Psoas muscle (tissue), 8 donors: Measurements from ENCODE around the gene TUBGCP6. TPM values are rescaled to one million over a fixed set of nuclear protein-coding genes. Genes with fewer than 3 reads are reported as not detected.

Experiments used
- ATAC-seq, 4 donors: fragments of 200-7000 bp; cut with Tn5 transposase; one replicate each; pipeline ENCODE4 v1.9.1; 2020; ENCODE audit warnings: moderate library complexity in 3 of 4, mild to moderate bottlenecking in 2 of 4
- DNase-seq, 2 donors: peaks; one replicate each; pipeline ENCODE4 v3.0.0-alpha.2; 2020
- H3K27ac ChIP-seq: fragments of 200-600 bp; one replicate; pipeline ENCODE4 v1.8.0; 2022
- H3K27me3 ChIP-seq, 3 donors: fragments of 200-600 bp in 1 of 3; one replicate each; pipeline versions ENCODE4 v1.6.1 to v1.8.0; 2013 to 2022; ENCODE audit warnings: low read length in 2 of 3, mild to moderate bottlenecking in 2 of 3, moderate library complexity in 1 of 3; ENCODE audit not compliant: insufficient read depth in 3 of 3
- H3K36me3 ChIP-seq, 2 donors: fragments of 200-600 bp in 1 of 2; one replicate each; pipeline versions ENCODE4 v1.6.1 to v1.8.0; 2013 to 2022; ENCODE audit warnings: low read depth in 1 of 2, mild to moderate bottlenecking in 1 of 2, moderate library complexity in 1 of 2; ENCODE audit not compliant: insufficient read depth in 1 of 2
- H3K4me1 ChIP-seq: fragments of 200-600 bp; one replicate; pipeline ENCODE4 v1.8.0; 2022
- H3K4me3 ChIP-seq: fragments of 200-600 bp; one replicate; pipeline ENCODE4 v1.8.0; 2022; ENCODE audit warnings: mild to moderate bottlenecking
- H3K9me3 ChIP-seq: fragments of 200-600 bp; one replicate; pipeline ENCODE4 v1.8.0; 2022
- CTCF ChIP-seq: fragments of 200-600 bp; IDR thresholded peaks from one replicate; pipeline ENCODE4 v1.8.0; 2022; ENCODE audit warnings: antibody characterized with exemption
- WGBS, 3 donors: extraction: QIAGEN DNeasy Blood & Tissue Kit; methylation state at CpG; one replicate each; pipeline versions ENCODE4 v1.1.6 to v1.1.7; 2013; 5-methylcytosine and 5-hydroxymethylcytosine counted together
- intact Hi-C, 2 donors: fragments of 100-400 bp; cut with DNase I; formaldehyde crosslinking; loops; one replicate each; pipeline versions ENCODE4 v1.11.0 to v1.14.2; 2022
- polyA plus RNA-seq, 3 donors: library from polyadenylated mRNA; stranded (reverse); fragments of 200-250 nt; gene quantifications; one replicate each; pipeline ENCODE4 v1.2.3, GENCODE V29; 2013
- total RNA-seq, 4 donors: library from RNA; stranded (reverse); fragmentation: NEBNext Ultra II Directional in 2 of 4; extraction: Animal tissue kit (Norgen Biotek cat#: 25700) in 2 of 4; gene quantifications; one replicate each; pipeline versions ENCODE4 v1.2.1 to v1.2.4, GENCODE V29; 2021 to 2023
- donor health status: healthy with polysubstance abuse.
- donor health status: DM: no; HTN: no; CAD: no; lungs with moderate emphysema.
- donor health status: Bipolar disorder and iron deficiency.
- donor health status: healthy.
- donor health status: DM: yes; HTN: yes; CAD: no.
- donor health status: DM: no; HTN: no; CAD: no.
- donor health status: DM: no; HTN: no; CAD: no.
- donor health status: DM: yes; HTN: yes; CAD: no.

The TUBGCP6 gene
- total and polyA plus RNA-seq, 7 donors: 9.5 to 21.8 (median 18.0) TPM

- Histone ChIP-seq H3K9me3 (no peaks in the 10 kb centered on the region), H3K4me3 (peak overlapping the region; percentile 84), H3K36me3 (peaks cover 0 to 12% of the 10 kb centered on the region in 2 donors), H3K27ac (peak overlapping the region; percentile 91), H3K4me1 (peaks cover 51% of the 10 kb centered on the region), H3K27me3 (no peaks in the 10 kb centered on the region)
- intact Hi-C loops: no loop called here
- no peak for ATAC-seq
- no peak for DNase-seq
- WGBS, 3 donors: 19 to 35% (median 20%) methylated on average over 9 to 11 of the region's 11 CpGs
- TF ChIP-seq CTCF: no peak
These were observed 15.6 kb upstream of the TUBGCP6 start for GRCh38 chr22:50260434-50260800.

- intact Hi-C loops: loop anchor here in 1 of 2 donors (10.0 kb wide), 1 partner anchor 245 kb away; the partner anchor contains the start of genes LMF2 and NCAPH2
- Histone ChIP-seq H3K27ac (peak overlapping the region; percentile 88), H3K27me3 (no peaks in the 10 kb centered on the region), H3K4me1 (peaks cover 51% of the 10 kb centered on the region), H3K36me3 (peaks cover 0 to 22% of the 10 kb centered on the region in 2 donors), H3K9me3 (no peaks in the 10 kb centered on the region), H3K4me3 (peak overlapping the region; percentile 84)
- TF ChIP-seq CTCF: no peak
- WGBS, 3 donors: 20 to 40% (median 40%) methylated on average over 14 to 15 of the region's 15 CpGs
- ATAC-seq (peak; percentile 27 to 31 (median 30)), DNase-seq (no peak)
These were observed 14.5 kb upstream of the TUBGCP6 start for GRCh38 chr22:50259302-50259701.

GRCh38 chr22:50258361-50259292 lies 13.8 kb upstream of the TUBGCP6 start:
- H3K9me3 ChIP-seq: no peaks in the 10 kb centered on the region
- ATAC-seq (peak; percentile 78 to 81 (median 79)), DNase-seq (peak; percentile 77 to 92)
- peaks cover 0 to 28% of the 10 kb centered on the region in 2 donors for H3K36me3 ChIP-seq
- H3K27ac ChIP-seq: peak overlapping the region; percentile 88
- H3K4me3 ChIP-seq: peak overlapping the region; percentile 84
- peaks cover 50% of the 10 kb centered on the region for H3K4me1 ChIP-seq
- no peaks in the 10 kb centered on the region for H3K27me3 ChIP-seq
- intact Hi-C loops: loop anchor here in 1 of 2 donors (10.0 kb wide), 1 partner anchor 246 kb away; the partner anchor contains the start of genes LMF2 and NCAPH2
- TF ChIP-seq CTCF: no peak
- WGBS, 3 donors: 29 to 38% (median 34%) methylated on average over 24 of the region's 24 CpGs

GRCh38 chr22:50257451-50258360 lies 12.9 kb upstream of the TUBGCP6 start:
- Histone ChIP-seq H3K4me1 (peaks cover 41% of the 10 kb centered on the region), H3K27ac (peak overlapping the region; percentile 88), H3K36me3 (peaks cover 0 to 33% of the 10 kb centered on the region in 2 donors), H3K9me3 (no peaks in the 10 kb centered on the region), H3K4me3 (peak overlapping the region; percentile 47), H3K27me3 (no peaks in the 10 kb centered on the region)
- ATAC-seq (peak in 3 of 4 donors; percentile 2 to 19 (median 4)), DNase-seq (peak in 1 of 2 donors; percentile 79)
- WGBS, 3 donors: 29 to 40% (median 35%) methylated on average over 26 to 31 of the region's 31 CpGs
- intact Hi-C loops: loop anchor here in 1 of 2 donors (10.0 kb wide), 1 partner anchor 247 kb away; the partner anchor contains the start of genes LMF2 and NCAPH2
- no peak for TF ChIP-seq CTCF
